HEK293 (cell line): Measurements from ENCODE around the gene IRX6.

Experiments used
- CTCF ChIP-seq: fragments of 450-650 bp; formaldehyde crosslinking; IDR thresholded peaks from 2 replicates; pipeline ENCODE4 v1.5.1; 2016; ENCODE audit warnings: missing biosample characterization, missing genetic modification characterization
- INSM2 ChIP-seq: fragments of 450-650 bp; formaldehyde crosslinking; IDR thresholded peaks from 2 replicates; pipeline ENCODE4 v1.5.1; 2016; ENCODE audit warnings: missing biosample characterization, missing genetic modification characterization
- TCF7L2 ChIP-seq: IDR thresholded peaks from 2 replicates; pipeline ENCODE4 v1.6.1; 2011; ENCODE audit warnings: low read depth, mild to moderate bottlenecking, inconsistent platforms, low read length, moderate library complexity, borderline replicate concordance
- ZNF664 ChIP-seq: fragments of 450-650 bp; formaldehyde crosslinking; IDR thresholded peaks from 2 replicates; pipeline ENCODE4 v1.5.1; 2016; ENCODE audit warnings: missing biosample characterization, missing genetic modification characterization

DNA sequence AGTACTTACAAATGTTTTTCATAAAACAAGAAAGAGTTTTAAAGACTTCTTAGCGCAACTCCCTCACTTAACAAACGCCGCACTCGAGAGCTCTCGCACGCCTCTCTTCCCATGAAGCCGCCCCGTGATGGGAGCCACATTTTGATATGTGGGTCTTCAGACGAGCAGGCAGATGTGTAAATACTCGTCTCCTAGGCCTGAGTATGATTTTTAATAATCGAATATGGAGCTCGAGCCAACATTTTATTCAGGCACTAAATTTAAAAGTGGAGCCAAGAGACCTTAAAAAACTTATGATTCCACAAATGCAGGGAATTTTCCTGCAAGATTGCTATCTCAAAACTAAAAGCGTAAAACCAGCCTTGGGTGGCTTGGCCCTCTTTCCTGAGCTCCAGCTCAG, 55.4 kb downstream of the IRX6 start:
- TF ChIP-seq CTCF (no peak), ZNF664 (tag by site-specific recombination) (no peak), INSM2 (tag by site-specific recombination) (no peak), TCF7L2 (no peak)
